Stomach smooth muscle (tissue), 2 donors: ENCODE measurements around the gene JHY.
"Not testable (repeated sequence)": the region's sequence is repeated elsewhere in the genome, so short reads cannot be mapped to it uniquely, and the experiment has no call there.

ENCODE experiments used
- H3K27ac ChIP-seq: one replicate; pipeline ENCODE4 v1.7.0; 2013; ENCODE audit warnings: mild to moderate bottlenecking, low read length, inconsistent platforms
- H3K27me3 ChIP-seq, 2 donors: one replicate each; pipeline ENCODE4 v1.7.0; 2013; ENCODE audit warnings: low read length in 2 of 2; ENCODE audit not compliant: insufficient read depth in 2 of 2, control insufficient read depth in 1 of 2
- H3K36me3 ChIP-seq, 2 donors: one replicate each; pipeline ENCODE4 v1.7.0; 2013; ENCODE audit warnings: low read length in 2 of 2; ENCODE audit not compliant: control insufficient read depth in 2 of 2, insufficient read depth in 2 of 2
- H3K4me1 ChIP-seq: one replicate; pipeline ENCODE4 v1.7.0; 2013; ENCODE audit warnings: low read length; ENCODE audit not compliant: control insufficient read depth, insufficient read depth
- H3K4me3 ChIP-seq, 2 donors: one replicate each; pipeline ENCODE4 v1.7.0; 2013; ENCODE audit warnings: low read length in 2 of 2
- H3K9ac ChIP-seq, 2 donors: one replicate each; pipeline ENCODE4 v1.7.0; 2013; ENCODE audit warnings: low read length in 2 of 2, mild to moderate bottlenecking in 1 of 2
- H3K9me3 ChIP-seq, 2 donors: one replicate each; pipeline ENCODE4 v1.7.0; 2013; ENCODE audit warnings: low read length in 2 of 2; ENCODE audit not compliant: control insufficient read depth in 2 of 2
- donor health status: healthy.
- donor health status: Pancreatic carcinoma.

JHY gene

GRCh38 chr11:122852074-122852795 lies 30.3 kb upstream of the JHY start:
- Histone ChIP-seq H3K27ac (no peak overlapping the region), H3K4me3 (no peak overlapping the region)

DNA sequence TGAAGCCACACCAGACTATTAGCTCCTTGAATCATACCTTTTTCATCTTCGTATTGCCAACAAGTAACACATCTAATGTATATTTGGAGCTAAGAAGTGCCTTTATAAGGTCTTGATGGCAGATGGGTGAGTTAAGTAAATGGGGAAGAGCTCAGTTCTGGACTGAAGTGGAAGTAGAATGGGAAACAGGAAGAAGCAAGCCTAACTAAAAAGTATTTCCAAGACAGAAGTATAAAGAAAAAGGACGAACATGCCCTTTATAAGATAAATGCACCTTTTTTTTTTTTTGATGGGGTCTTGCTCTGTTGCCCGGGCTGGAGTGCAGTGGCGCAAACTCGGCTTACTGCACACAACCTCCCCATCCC lies 29.8 kb upstream of the JHY start:
- no peak overlapping the region for H3K9ac ChIP-seq
- H3K36me3 ChIP-seq = no peaks in the 10 kb centered on the region
- no peaks in the 10 kb centered on the region for H3K27me3 ChIP-seq
- H3K4me3 ChIP-seq = no peak overlapping the region
- H3K4me1 ChIP-seq = no peaks in the 10 kb centered on the region
- H3K27ac ChIP-seq = no peak overlapping the region
- H3K9me3 ChIP-seq = no peaks in the 10 kb centered on the region

More at GRCh38 chr11:122852074-122852795, 30.3 kb upstream of the JHY start:
- Histone ChIP-seq H3K36me3 (no peaks in the 10 kb centered on the region), H3K27me3 (no peaks in the 10 kb centered on the region), H3K9me3 (no peaks in the 10 kb centered on the region), H3K9ac (no peak overlapping the region), H3K4me1 (no peaks in the 10 kb centered on the region)

- no peak overlapping the region for H3K27ac ChIP-seq
- no peak overlapping the region for H3K9ac ChIP-seq
- H3K4me3 ChIP-seq = no peak overlapping the region
- no peaks in the 10 kb centered on the region for H3K9me3 ChIP-seq
- H3K27me3 ChIP-seq = no peaks in the 10 kb centered on the region
- no peaks in the 10 kb centered on the region for H3K36me3 ChIP-seq
- H3K4me1 ChIP-seq = no peaks in the 10 kb centered on the region
These were observed 29.3 kb upstream of the JHY start for GRCh38 chr11:122853261-122853660.

- H3K9me3 ChIP-seq = no peaks in the 10 kb centered on the region
- no peaks in the 10 kb centered on the region for H3K27me3 ChIP-seq
- H3K4me3 ChIP-seq = no peak overlapping the region
- no peak overlapping the region for H3K27ac ChIP-seq
- no peaks in the 10 kb centered on the region for H3K4me1 ChIP-seq
- H3K9ac ChIP-seq = no peak overlapping the region
- no peaks in the 10 kb centered on the region for H3K36me3 ChIP-seq
These were observed 28.6 kb upstream of the JHY start for GRCh38 chr11:122853971-122854446.

- Histone ChIP-seq H3K9ac (no peak overlapping the region), H3K27ac (no peak overlapping the region), H3K4me3 (no peak overlapping the region), H3K9me3 (no peaks in the 10 kb centered on the region), H3K27me3 (peaks cover 4 to 11% of the 10 kb centered on the region in 2 donors), H3K36me3 (no peaks in the 10 kb centered on the region), H3K4me1 (no peaks in the 10 kb centered on the region)
These were observed 20.9 kb upstream of the JHY start for GRCh38 chr11:122861631-122862030.

- H3K27me3 ChIP-seq = peaks cover 5 to 11% of the 10 kb centered on the region in 2 donors
- no peaks in the 10 kb centered on the region for H3K9me3 ChIP-seq
- no peaks in the 10 kb centered on the region for H3K36me3 ChIP-seq
- H3K27ac ChIP-seq = no peak overlapping the region
- no peak overlapping the region for H3K9ac ChIP-seq
- H3K4me1 ChIP-seq = no peaks in the 10 kb centered on the region
- no peak overlapping the region for H3K4me3 ChIP-seq
These were observed 20.5 kb upstream of the JHY start for GRCh38 chr11:122862091-122862490.

GRCh38 chr11:122863154-122863553 lies 19.4 kb upstream of the JHY start:
- not testable (repeated sequence) for H3K36me3 ChIP-seq, H3K9ac ChIP-seq, H3K9me3 ChIP-seq, H3K4me1 ChIP-seq, H3K4me3 ChIP-seq, H3K27ac ChIP-seq
- H3K27me3 ChIP-seq = peaks cover 7 to 11% of the 10 kb centered on the region in 2 donors

DNA sequence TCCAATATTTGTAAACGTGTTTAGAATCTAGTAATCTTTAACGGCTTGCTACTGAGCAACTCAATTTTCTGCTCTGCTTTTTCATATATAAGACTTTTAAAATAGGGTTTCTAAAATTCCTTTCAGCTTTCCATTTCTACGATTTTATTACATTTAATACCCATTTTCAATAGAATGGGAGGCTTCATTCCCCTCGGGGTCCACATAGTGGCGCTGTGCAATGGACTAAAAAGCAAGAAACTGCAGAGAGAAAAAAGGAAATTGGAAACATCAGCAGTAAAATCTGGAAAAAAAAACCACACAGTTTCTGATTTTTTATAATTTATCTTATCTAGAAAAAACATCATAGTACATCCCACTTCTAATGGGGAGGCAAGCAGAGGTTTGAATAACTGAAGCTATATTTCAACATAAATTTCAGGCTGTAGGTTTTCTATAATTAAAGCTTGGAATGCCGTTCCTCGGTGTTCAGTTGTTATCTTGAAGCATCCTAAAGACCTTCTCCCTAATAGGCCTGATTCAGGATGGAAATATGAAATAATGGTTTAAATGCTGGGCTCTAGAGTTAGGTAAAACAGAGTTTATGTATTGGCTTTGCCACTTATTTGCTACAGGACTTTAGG lies 18.7 kb upstream of the JHY start:
- no peaks in the 10 kb centered on the region for H3K9me3 ChIP-seq
- H3K27ac ChIP-seq = no peak overlapping the region
- H3K27me3 ChIP-seq = peaks cover 7 to 11% of the 10 kb centered on the region in 2 donors
- no peak overlapping the region for H3K9ac ChIP-seq
- no peaks in the 10 kb centered on the region for H3K4me1 ChIP-seq
- no peaks in the 10 kb centered on the region for H3K36me3 ChIP-seq
- no peak overlapping the region for H3K4me3 ChIP-seq

DNA sequence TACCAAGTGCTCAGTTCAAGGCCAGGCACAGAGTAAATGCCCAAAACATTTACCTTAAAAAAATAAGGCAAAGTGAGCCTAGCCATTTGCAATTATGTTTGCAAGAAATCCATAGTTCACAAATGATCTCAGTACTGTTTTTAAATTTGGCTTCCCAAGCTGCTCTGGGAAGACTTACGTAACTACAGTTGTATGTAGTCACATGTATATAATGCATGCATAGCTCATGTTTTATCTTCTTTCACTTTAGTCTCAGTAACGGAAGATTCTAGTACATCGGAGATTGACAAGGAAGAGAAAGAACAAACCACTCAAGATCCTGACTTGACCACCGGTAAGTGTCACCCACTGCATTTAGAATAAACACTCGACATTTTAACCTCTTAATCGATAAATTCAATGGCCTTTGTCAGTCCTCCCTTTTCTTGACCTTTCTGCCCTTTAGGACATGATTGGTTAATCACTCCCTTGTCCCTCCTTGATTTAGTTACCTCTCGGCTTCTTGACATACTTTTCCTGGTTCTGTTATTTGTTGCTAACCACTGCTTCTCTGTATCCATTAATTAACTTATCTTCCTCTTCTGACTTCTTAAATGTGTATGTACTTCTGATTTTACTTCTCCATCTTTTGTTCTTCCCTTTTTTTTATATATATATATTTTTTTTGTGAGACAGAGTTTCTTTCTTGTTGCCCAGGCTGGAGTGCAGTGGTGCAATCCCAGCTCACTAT lies 18.0 kb upstream of the JHY start:
- no peaks in the 10 kb centered on the region for H3K9me3 ChIP-seq

GRCh38 chr11:122869622-122870021 lies 12.9 kb upstream of the JHY start:
- H3K9ac ChIP-seq = no peak overlapping the region
- H3K27ac ChIP-seq = no peak overlapping the region
- H3K9me3 ChIP-seq = no peaks in the 10 kb centered on the region
- H3K4me3 ChIP-seq = no peak overlapping the region
- H3K27me3 ChIP-seq = peaks cover 2% of the 10 kb centered on the region in 2 donors
- H3K36me3 ChIP-seq = no peaks in the 10 kb centered on the region
- no peaks in the 10 kb centered on the region for H3K4me1 ChIP-seq

More for the DNA sequence above, 18.0 kb upstream of the JHY start:
- H3K4me3 ChIP-seq = no peak overlapping the region
- no peaks in the 10 kb centered on the region for H3K4me1 ChIP-seq
- no peak overlapping the region for H3K27ac ChIP-seq
- peaks cover 7 to 11% of the 10 kb centered on the region in 2 donors for H3K27me3 ChIP-seq
- H3K9ac ChIP-seq = no peak overlapping the region
- no peaks in the 10 kb centered on the region for H3K36me3 ChIP-seq
